SH-SY5Y (cell line): ENCODE measurements around the gene CYP2E1.

Experiments used
- GATA2 ChIP-seq: IDR thresholded peaks from 2 replicates; pipeline ENCODE4 v1.6.1; 2011; ENCODE audit warnings: mild to moderate bottlenecking, low read depth, low read length
- GATA3 ChIP-seq: IDR thresholded peaks from 2 replicates; pipeline ENCODE4 v1.6.1; 2011; ENCODE audit warnings: low read depth, mild to moderate bottlenecking, low read length, moderate library complexity

DNA sequence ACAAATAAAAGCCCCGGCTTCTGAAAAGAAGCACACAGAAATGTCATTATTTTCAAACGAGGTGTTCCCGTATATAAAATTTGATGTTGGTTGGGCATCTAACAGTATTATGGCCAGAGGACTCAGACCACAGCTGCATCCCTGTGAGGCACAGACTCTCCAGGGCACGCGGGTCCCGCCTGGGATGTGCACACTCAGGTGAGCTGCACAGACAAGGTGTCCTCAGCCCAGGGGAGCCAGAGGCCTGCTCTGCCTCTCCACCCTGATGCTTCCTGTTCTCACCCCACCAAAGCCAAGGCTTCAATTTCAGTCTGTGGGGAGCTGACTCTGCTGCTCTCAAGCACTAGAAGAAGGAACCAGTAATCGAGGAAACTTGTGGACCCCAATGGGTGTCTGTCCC lies 1.7 kb upstream of the CYP2E1 start:
- TF ChIP-seq GATA3 (no peak), GATA2 (no peak)
